ENCODE data around the gene COA1. TPM values are rescaled to one million over a fixed set of nuclear protein-coding genes. Genes with fewer than 3 reads are reported as not detected.

The COA1 gene
- polyA plus RNA-seq, 2 of the 4 experiments (the other 2 are of a cell fraction): 57.5 to 91.4 TPM

GRCh38 chr7:43750016-43750887 lies 20.9 kb upstream of the COA1 start:
- CTCF ChIA-PET: interaction anchor here (1.1 kb wide), 2 partner anchors 61 to 88 kb away, joined by 3 to 5 read pairs; no protein-coding TSS in a partner anchor
- FAIRE-seq: no peak
- H3K27ac ChIP-seq: no peak overlapping the region

DNA sequence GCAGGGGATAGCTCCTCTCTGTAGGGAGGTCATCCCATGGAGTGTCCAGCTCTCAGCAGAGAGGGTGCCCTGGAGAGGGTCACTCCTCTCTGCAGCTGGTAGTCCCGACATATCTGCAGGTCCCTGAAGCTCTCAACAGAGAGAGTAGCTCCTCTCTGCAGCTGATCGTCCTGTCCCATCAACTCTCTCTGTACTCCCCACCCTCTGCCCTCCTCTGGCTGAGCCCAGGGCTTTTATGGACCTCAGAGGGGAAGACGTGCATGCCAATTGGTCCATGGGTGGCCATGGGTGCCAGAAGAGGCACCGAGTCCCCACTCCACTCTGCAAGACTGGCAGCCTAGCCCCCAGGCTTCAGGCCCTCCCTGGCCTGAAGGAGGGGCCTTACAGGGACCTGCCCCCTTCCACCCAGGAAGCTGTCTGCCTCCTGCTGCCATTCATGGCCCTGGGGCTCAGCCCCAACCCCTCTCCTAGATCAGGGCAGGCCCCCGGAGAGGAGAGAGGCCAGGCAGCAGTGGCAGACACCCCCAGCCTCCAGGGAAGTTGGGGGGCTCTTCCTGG lies 20.1 kb upstream of the COA1 start:
- DNase-seq (ENCODE audit: low read depth in 1 of 2, low spot score in 1 of 2) (no peak), FAIRE-seq (no peak), ATAC-seq (peak in 1 of 2 experiments; percentile 37; a peak in 3 of 6 replicates)
- Histone ChIP-seq H3K4me2 (no peak overlapping the region), H3K4me1 (0 out of 3 replicates have a peak, but pooled peaks cover 4% of the 10 kb centered on the region), H3K9me3 (no peaks in the 10 kb centered on the region), H3K27ac (no peak overlapping the region), H3K4me3 (no peak overlapping the region)
- POLR2A ChIA-PET: interaction anchor here (0.6 to 1.2 kb wide), 2 partner anchors 15 to 20 kb away, joined by 3 to 4 read pairs; partner anchors contain the start of gene COA1
- whole genome bisulfite sequencing (ENCODE audit: missing lambda C conversion rate): 51% methylated on average over 4 of the region's 5 CpGs
- no peak for TF ChIP-seq USF2 (IDR thresholded peaks at IDR 0.05)
- TF ChIP-seq ZNF302 (CRISPR knock-in tag; IDR thresholded peaks at IDR 0.05): no peak
- no peak for TF ChIP-seq ZSCAN20 (CRISPR knock-in tag; IDR thresholded peaks at IDR 0.05)
- no peak for TF ChIP-seq SMC3 (IDR thresholded peaks at IDR 0.05)
- TF ChIP-seq POLR2A (IDR thresholded peaks at IDR 0.05; ENCODE audit: low read length): no peak
- TF ChIP-seq JUN (IDR thresholded peaks at IDR 0.05): no peak
- no peak for TF ChIP-seq BHLHE40 (IDR thresholded peaks at IDR 0.05; ENCODE audit: low read depth, low read length)
- TF ChIP-seq, protein P1, sequence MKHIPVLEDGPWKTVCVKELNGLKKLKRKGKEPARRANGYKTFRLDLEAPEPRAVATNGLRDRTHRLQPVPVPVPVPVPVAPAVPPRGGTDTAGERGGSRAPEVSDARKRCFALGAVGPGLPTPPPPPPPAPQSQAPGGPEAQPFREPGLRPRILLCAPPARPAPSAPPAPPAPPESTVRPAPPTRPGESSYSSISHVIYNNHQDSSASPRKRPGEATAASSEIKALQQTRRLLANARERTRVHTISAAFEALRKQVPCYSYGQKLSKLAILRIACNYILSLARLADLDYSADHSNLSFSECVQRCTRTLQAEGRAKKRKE (CRISPR knock-in tag; IDR thresholded peaks at IDR 0.05; ENCODE audit: low read depth): no peak
- no peak for TF ChIP-seq SREBF2 (IDR thresholded peaks at IDR 0.05)
- no peak for TF ChIP-seq TP53 (CRISPR knock-in tag; IDR thresholded peaks at IDR 0.05)
- TF ChIP-seq CTCF (IDR thresholded peaks at IDR 0.05): no peak
- no peak for TF ChIP-seq ZC3H11A (IDR thresholded peaks at IDR 0.05)
- no peak for TF ChIP-seq RARB (CRISPR knock-in tag; IDR thresholded peaks at IDR 0.05)
- TF ChIP-seq EP300 (IDR thresholded peaks at IDR 0.05): no peak
- TF ChIP-seq TFCP2L1 (CRISPR knock-in tag; IDR thresholded peaks at IDR 0.05): no peak
- TF ChIP-seq FOSL2 (IDR thresholded peaks at IDR 0.05): no peak
- TF ChIP-seq FOSL2 (CRISPR knock-in tag; IDR thresholded peaks at IDR 0.05): no peak
- TF ChIP-seq CHD2 (IDR thresholded peaks at IDR 0.05; ENCODE audit: low read length, partially characterized antibody): no peak
- TF ChIP-seq HEYL (CRISPR knock-in tag; IDR thresholded peaks at IDR 0.05): no peak
- TF ChIP-seq HMGXB4 (CRISPR knock-in tag; IDR thresholded peaks at IDR 0.05; ENCODE audit: borderline replicate concordance): no peak
- CTCF ChIA-PET: interaction anchor here (1.1 to 1.3 kb wide), 2 partner anchors 62 to 90 kb away, joined by 3 to 9 read pairs; no protein-coding TSS in a partner anchor

More at GRCh38 chr7:43750016-43750887, 20.9 kb upstream of the COA1 start:
- DNase-seq (ENCODE audit: low read depth in 1 of 2, low spot score in 1 of 2) (no peak), ATAC-seq (peak; percentile 31 to 34; a peak in 2 of 6 replicates)
- POLR2A ChIA-PET: interaction anchor here (0.6 to 1.2 kb wide), 2 partner anchors 15 to 35 kb away, joined by 4 read pairs; no protein-coding TSS in a partner anchor
- Histone ChIP-seq H3K9me3 (no peaks in the 10 kb centered on the region), H3K4me1 (0 out of 3 replicates have a peak, but pooled peaks cover 4% of the 10 kb centered on the region), H3K4me3 (no peak overlapping the region), H3K4me2 (no peak overlapping the region)
- TF ChIP-seq HMGXB4 (CRISPR knock-in tag; IDR thresholded peaks at IDR 0.05; ENCODE audit: borderline replicate concordance) (no peak), MAZ (IDR thresholded peaks at IDR 0.05; ENCODE audit: borderline replicate concordance, low read depth, low read length) (no peak), HOXA7 (CRISPR knock-in tag; IDR thresholded peaks at IDR 0.05) (no peak), MAFK (IDR thresholded peaks at IDR 0.05; ENCODE audit: partially characterized antibody) (no peak), TFCP2L1 (CRISPR knock-in tag; IDR thresholded peaks at IDR 0.05) (no peak), TP53 (CRISPR knock-in tag; IDR thresholded peaks at IDR 0.05) (no peak), ZFP36 (IDR thresholded peaks at IDR 0.05; ENCODE audit: borderline replicate concordance, partially characterized antibody) (no peak)
- TF ChIP-seq, protein P2, sequence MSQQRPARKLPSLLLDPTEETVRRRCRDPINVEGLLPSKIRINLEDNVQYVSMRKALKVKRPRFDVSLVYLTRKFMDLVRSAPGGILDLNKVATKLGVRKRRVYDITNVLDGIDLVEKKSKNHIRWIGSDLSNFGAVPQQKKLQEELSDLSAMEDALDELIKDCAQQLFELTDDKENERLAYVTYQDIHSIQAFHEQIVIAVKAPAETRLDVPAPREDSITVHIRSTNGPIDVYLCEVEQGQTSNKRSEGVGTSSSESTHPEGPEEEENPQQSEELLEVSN (IDR thresholded peaks at IDR 0.05; ENCODE audit: borderline replicate concordance, low read depth): no peak
- 81% methylated on average over 9 of the region's 14 CpGs for WGBS (ENCODE audit: missing lambda C conversion rate)

Measured in A549 (cell line).